ENCODE results near the gene ZNF677.
"Not testable (repeated sequence)": the region's sequence is repeated elsewhere in the genome, so short reads cannot be mapped to it uniquely, and the experiment has no call there.

Gene ZNF677

DNA sequence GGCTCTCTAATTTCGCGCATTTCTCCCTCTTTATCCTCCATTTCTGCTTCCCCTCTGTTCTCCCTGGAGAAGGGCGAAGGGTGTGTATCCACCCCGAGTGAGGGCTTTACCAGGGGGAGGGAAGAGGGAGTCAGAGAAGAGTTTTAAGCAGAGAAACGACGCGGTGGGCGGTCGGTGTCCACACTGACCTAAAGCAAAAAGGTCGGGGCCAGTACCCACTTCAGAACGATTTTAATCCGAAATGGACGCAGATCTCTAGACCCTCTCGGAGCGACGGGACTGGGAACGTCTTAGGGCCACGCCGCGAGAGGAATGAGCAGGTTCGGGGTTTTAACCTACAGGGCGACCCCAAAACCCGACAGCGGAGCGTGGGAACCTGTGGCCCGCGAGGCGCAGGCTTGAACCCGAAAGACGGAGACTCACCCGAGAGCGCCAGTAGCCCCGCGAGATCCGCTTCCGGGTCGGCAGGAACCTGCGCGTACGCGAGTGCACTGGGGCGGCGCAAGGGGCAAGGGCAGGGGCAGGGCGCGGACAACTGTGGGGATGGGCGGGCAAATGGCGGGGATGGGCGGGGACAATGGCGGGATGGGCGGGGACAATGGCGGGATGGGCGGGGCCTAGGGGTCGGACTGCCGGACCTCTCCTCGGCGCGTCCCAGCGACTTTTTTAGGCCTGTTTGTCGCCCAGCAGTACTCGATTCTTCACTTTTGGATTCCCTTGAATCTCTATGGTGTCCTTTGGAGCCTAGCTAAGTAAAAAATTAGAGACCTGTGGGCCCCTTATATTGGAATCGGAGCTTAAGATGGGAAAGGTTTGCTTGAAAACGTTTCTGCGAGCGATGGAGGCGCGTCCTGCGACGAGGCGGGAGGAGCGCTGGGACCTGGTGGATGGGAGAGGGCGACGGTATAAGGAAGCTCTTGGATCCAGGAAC lies at the start of gene ZNF677:
ZNF677 (minus strand) TSS at position 463 of the 931 bp plus-strand sequence. CDS start 3,323 bp downstream, outside the sequence.
- peak; percentile 75 to 81 for DNase-seq

GRCh38 chr19:53301341-53301740 lies 46.7 kb upstream of the ZNF677 start:
- not testable (repeated sequence) for DNase-seq

- DNase-seq = no peak
Measured at GRCh38 chr19:53294786-53295441, 40.2 kb upstream of the ZNF677 start.

GRCh38 chr19:53290758-53291549 lies 36.3 kb upstream of the ZNF677 start:
- no peak for DNase-seq

DNA sequence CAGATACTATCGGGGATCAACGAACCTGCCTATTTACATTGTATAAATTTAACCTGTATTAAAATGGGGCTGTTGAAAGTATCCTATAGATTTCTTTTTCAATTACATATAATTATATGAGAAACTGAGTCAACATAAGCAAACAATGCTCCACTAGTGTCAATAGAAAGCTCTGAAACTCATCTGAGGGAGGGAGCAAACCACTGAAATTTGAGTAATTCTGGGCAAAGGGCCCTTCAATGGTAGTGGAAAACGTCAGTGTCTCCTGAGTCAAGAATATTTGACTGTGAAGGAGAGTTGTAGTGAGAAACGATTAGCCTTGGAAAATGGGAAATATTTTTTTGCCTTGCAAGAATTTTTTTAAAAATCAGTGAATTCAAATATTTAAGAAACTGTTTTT lies 30.4 kb upstream of the ZNF677 start:
- DNase-seq = no peak

DNA sequence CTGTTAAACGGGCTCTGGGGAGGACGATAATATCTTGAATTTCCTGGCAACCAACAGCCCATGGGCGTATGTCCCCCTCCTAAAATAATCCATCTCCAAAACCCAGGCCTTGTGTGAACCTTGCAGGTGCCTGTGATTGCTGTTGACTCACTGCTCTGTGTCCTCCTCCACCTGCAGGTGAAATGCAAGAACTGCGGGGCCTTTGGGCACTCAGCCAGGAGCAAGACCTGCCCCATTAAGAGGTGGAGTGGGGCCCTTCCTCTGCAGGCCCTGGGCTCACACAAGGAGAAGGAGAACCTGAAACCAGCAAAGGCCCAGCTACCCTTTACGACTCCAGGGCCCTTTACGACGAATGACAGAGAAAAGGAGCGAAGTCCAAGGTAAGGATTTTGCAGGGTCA lies 27.3 kb upstream of the ZNF677 start:
- DNase-seq = peak; percentile 9 to 20

DNA sequence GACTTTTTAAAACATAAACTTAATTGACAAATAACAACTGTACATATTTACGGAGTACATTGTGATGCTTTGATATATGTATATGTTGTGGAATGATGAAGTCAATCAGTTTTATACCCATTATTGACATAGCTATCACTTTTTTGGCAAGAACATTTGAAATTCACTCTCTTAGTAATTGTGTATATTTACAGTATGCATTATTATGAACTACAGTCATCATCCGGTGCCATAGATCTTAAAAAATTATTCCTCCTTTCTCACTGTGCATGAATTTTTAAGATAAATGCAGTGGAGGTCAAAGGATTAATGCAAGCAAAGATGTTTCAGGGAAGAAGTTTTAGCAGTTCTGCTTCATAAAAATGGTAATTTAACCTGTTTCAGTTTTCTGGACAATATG lies 20.8 kb upstream of the ZNF677 start:
- DNase-seq = no peak

DNA sequence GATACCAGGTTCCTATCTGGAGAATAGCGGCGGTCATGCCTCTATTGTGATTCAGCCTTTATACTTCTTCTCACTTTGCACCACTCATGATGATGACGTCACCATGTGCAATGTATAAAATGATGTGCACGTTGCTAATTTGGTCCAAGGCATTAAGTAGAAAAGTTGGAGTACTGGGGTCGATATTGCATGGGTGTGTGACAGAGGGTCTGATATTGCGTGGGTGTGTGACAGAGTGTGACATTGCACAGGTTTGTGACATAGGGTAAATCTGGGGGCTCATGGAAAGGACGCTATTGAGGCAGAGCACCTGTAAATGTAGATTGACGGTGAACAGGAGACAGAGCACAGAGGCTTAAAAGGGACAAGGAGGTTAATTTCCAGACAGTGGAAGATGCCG lies 17.4 kb upstream of the ZNF677 start:
- DNase-seq = no peak

- not testable (repeated sequence) for DNase-seq
Measured at GRCh38 chr19:53269861-53270260, 15.2 kb upstream of the ZNF677 start.

GRCh38 chr19:53267623-53268022 lies 12.9 kb upstream of the ZNF677 start, which contains the start of gene VN1R4:
Gene VN1R4, minus strand, starts transcription at chr19:53267723. Its CDS starts 58 bp downstream, at chr19:53267665.
- DNase-seq = not testable (repeated sequence)

- DNase-seq = not testable (repeated sequence)
Measured at GRCh38 chr19:53257715-53258342, 3.2 kb upstream of the ZNF677 start, which contains the start of gene VN1R2. Gene VN1R2, plus strand, starts transcription at chr19:53258292. Its CDS starts 84 bp downstream, at chr19:53258376.

DNA sequence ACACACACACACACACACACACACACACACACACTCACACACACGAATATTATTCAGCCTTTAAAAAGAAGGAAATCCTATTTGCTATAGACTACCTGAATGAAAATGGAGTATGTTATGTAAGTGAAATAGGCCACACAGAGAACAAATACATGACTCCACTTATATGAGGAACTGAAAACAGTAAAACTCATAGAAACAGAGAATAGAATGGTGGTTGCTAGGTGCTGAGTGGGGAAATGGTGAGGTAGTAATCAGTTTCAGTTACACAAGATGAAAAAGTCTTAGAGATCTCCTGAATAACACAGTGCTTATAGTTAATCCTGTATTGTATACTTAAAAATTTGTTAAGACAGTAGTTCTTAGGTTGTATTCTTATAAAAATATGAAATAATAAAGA lies 8.2 kb downstream of the ZNF677 start:
- no peak for DNase-seq

- no peak for DNase-seq
Measured at GRCh38 chr19:53237114-53237777, 17.4 kb downstream of the ZNF677 start.

DNA sequence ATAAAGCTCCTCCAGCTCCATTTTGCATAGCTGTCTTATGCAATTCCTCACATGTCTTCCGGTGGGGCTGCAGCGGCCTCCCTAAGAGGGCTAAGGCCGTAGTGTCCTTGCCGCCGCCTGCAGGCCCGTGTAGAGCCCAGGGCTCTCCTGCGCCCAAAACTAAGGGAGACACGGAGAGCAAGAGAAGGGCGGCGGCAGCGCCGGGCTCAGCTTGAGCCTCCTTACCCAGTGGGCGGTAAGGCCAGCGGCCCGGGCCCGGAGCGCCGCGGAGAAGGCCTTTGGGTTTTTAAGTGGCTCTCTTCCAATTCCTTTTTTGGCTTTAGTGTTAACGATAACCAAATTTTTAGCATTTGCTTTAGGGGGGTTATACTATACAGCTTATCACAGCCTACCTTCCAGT lies 30.1 kb downstream of the ZNF677 start:
- DNase-seq = no peak

DNA sequence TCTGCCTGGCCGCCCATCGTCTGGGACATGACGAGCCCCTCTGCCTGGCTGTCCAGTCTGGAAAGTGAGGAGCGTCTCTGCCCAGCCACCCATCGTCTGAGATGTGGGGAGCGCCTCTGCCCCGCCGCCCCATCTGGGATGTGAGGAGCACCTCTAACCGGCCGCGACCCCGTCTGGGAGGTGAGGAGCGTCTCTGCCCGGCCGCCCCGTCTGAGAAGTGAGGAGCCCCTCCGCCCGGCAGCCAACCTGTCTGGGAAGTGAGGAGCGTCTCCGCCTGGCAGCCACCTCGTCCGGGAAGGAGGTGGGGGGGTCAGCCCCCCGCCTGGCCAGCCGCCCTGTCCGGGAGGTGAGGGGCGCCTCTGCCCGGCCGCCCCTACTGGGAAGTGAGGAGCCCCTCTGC lies 32.0 kb downstream of the ZNF677 start:
- not testable (repeated sequence) for DNase-seq

DNA sequence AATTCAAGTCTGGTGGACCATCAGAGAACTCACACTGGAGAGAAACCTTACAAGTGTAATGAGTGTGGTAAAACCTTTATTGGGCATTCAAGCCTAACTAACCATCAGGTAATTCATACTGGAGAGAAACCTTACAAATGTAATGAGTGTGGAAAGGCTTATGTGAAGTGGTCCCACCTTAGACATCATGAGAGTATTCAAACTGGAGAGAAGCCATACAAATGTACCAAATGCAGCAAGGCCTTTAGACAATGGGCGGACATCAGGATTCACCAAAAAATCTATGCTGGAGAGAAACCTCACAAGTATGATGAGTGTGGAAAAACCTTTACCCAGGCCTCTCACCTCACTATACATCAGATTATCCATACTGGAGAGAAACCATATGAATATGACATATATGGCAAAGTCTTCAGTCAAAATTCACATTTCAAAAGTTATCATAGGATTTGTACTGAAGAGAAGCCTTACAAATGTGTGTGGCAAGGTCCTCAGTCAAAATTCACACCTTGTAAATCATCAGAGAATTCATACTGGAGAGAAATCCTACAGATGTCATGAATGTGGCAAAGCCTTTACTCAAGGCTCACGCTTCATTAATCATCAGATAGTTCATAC lies 41.9 kb downstream of the ZNF677 start:
- DNase-seq = no peak

DNA sequence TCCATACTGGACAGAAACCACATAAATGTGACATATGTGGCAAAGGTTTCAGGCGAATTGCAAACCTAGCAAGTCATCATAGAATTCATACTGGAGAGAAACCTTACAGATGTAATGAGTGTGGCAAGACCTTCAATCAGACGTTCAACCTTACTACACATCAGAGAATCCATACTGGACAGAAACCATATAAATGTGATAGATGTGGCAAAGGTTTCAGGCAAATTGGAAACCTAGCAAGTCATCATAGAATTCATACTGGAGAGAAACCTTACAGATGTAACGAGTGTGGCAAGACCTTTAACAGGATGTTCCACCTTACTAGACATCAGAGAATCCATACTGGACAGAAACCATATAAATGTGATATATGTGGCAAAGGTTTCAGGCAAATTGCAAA lies 43.1 kb downstream of the ZNF677 start:
- not testable (repeated sequence) for DNase-seq

DNA sequence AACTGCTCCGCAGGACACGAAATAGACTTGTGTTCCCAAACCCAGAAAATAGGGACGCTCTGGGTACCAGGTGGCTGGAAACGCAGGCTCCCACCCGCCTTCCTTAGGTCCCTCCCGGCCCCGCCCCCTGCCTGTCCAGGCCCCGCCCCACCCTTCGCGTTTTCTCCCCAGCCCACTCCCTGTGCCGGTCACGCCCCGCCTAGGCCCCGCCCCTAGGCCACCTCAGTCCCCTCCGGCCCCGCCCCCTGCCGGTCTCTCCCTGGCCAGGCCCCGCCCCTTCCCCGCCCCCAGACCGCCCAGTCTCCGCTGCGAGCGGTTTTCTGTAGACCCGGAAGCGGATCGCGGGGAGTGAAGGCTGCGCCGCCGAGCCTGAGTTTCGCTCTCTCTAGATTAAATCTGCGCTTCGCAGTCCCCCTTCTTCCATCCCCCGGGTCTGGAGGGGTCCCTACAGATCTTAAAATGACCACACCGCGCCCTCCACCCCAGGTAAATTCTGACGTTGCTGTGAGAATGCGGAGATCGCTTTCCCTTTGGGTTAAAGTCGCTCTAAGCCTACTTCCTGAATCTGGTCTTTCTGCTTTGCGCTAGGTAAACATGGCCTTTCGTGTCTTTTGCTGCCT lies 57.8 kb downstream of the ZNF677 start:
- peak; percentile 95 to 97 for DNase-seq

DNA sequence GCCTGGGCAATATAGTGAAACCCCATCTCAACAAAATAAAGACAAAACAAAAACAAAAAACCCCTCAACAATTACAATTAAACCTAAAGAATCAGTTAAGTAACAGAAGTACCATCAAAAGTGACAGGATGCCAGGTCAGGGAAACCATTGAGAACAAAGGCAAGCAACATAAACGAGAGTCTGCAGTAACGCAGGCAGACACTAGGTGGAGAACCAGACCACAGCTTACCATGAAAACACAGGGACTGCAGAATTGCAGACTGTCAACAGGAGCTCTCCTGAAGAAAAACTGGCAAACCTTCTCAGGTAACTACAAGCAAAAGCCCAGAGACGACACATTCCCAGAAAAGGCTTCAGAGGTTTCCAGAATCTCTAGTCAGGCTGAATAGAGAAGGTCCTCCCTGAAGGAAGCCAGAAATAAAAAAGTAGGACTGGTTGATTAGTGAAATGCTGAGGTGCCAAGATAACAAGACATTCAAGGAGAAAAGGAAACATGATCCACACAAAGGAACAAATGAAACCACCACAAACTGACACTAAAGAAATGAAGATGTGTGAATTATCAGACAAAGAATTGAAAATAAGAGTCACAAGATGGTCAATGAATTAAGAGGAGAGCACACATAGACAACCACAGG lies 59.3 kb downstream of the ZNF677 start:
- DNase-seq = peak; percentile 65 to 72

- DNase-seq = no peak
Measured at GRCh38 chr19:53193535-53194222, 61.0 kb downstream of the ZNF677 start.

Measured in activated CD4-positive, alpha-beta T cell treated with anti-CD3 and anti-CD28 coated beads, Interleukin-2, amount 50 U/mL, for 48 hours (primary cell).